ENCODE measurements around the gene EXOC4.

Gene EXOC4

GRCh38 chr7:133583545-133584171 is 330.8 kb downstream of the EXOC4 start:
- no peaks in the 10 kb centered on the region for H3K4me1 ChIP-seq (ENCODE audit: insufficient read depth, low read length, severe bottlenecking)
- no peak overlapping the region for H3K9ac ChIP-seq (ENCODE audit: low read length)
- H2AFZ ChIP-seq (ENCODE audit: low read length), result no peak overlapping the region
- H3K27ac ChIP-seq (ENCODE audit: low read depth, low read length, poor library complexity, severe bottlenecking), result no peak overlapping the region
- H3F3A ChIP-seq (ENCODE audit: insufficient read depth, low read length), result no peaks in the 10 kb centered on the region
- TF ChIP-seq EZH2 (IDR thresholded peaks at IDR 0.05; ENCODE audit: borderline replicate concordance, low read length), result no peak
- TF ChIP-seq, protein P1, sequence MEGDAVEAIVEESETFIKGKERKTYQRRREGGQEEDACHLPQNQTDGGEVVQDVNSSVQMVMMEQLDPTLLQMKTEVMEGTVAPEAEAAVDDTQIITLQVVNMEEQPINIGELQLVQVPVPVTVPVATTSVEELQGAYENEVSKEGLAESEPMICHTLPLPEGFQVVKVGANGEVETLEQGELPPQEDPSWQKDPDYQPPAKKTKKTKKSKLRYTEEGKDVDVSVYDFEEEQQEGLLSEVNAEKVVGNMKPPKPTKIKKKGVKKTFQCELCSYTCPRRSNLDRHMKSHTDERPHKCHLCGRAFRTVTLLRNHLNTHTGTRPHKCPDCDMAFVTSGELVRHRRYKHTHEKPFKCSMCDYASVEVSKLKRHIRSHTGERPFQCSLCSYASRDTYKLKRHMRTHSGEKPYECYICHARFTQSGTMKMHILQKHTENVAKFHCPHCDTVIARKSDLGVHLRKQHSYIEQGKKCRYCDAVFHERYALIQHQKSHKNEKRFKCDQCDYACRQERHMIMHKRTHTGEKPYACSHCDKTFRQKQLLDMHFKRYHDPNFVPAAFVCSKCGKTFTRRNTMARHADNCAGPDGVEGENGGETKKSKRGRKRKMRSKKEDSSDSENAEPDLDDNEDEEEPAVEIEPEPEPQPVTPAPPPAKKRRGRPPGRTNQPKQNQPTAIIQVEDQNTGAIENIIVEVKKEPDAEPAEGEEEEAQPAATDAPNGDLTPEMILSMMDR (IDR thresholded peaks at IDR 0.05; ENCODE audit: low read length), result no peak
- H3K4me3 ChIP-seq (ENCODE audit: low read depth, low read length, poor library complexity, severe bottlenecking), result no peak overlapping the region
- no peaks in the 10 kb centered on the region for H3K79me2 ChIP-seq (ENCODE audit: insufficient read depth, low read length)
- H3K9me3 ChIP-seq (ENCODE audit: low read length), result no peaks in the 10 kb centered on the region
- H3K36me3 ChIP-seq (ENCODE audit: insufficient read depth, low read length), result no peaks in the 10 kb centered on the region
- no peaks in the 10 kb centered on the region for H3K9me2 ChIP-seq (ENCODE audit: low read depth, low read length)
- no peaks in the 10 kb centered on the region for H4K20me1 ChIP-seq (ENCODE audit: insufficient read depth, low read length)
- H3K27me3 ChIP-seq (ENCODE audit: insufficient read depth, low read length), result no peaks in the 10 kb centered on the region
- H3K4me2 ChIP-seq (ENCODE audit: low read length), result no peak overlapping the region

DNA sequence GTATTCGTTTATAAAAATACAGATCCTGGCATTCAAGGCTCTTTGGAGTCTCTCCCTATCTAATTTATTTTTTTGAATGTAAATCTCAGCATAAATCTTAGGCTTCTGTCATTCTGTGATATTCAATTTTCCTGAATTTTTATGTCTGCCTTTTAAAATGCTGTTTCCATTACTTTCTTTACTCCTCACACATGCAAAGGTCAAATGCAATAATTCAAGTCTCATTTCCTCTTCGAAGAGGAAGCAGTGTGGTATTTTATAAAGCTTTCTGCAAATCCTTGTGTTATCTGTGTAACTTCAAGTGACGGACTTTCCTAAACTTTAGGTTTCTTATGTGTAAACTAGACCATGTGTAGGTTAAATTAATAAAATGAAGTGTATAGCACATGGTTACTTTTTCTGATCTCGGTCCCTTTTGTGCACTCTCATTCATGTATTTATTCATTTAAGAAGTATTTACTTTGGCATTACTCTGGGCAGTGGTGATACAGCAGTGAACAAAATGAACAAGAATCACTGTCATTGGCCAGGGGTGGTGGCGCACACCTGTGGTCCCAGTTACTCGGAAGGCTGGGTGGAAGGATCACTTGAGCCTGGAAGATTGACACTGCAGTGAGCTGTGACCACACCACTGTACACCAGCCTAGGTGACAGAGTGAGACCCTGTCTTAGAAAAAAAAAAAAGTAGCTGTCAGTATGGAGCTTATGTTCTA is 332.2 kb downstream of the EXOC4 start:
- no peaks in the 10 kb centered on the region for H4K20me1 ChIP-seq (ENCODE audit: insufficient read depth, low read length)
- no peak overlapping the region for H2AFZ ChIP-seq (ENCODE audit: low read length)
- no peaks in the 10 kb centered on the region for H3K4me1 ChIP-seq (ENCODE audit: insufficient read depth, low read length, severe bottlenecking)
- no peak overlapping the region for H3K27ac ChIP-seq (ENCODE audit: low read depth, low read length, poor library complexity, severe bottlenecking)
- no peaks in the 10 kb centered on the region for H3K79me2 ChIP-seq (ENCODE audit: insufficient read depth, low read length)
- no peak overlapping the region for H3K4me2 ChIP-seq (ENCODE audit: low read length)
- H3K4me3 ChIP-seq (ENCODE audit: low read depth, low read length, poor library complexity, severe bottlenecking), result no peak overlapping the region
- no peaks in the 10 kb centered on the region for H3K27me3 ChIP-seq (ENCODE audit: insufficient read depth, low read length)
- no peaks in the 10 kb centered on the region for H3K9me2 ChIP-seq (ENCODE audit: low read depth, low read length)
- no peaks in the 10 kb centered on the region for H3K9me3 ChIP-seq (ENCODE audit: low read length)
- H3K36me3 ChIP-seq (ENCODE audit: insufficient read depth, low read length), result no peaks in the 10 kb centered on the region
- H3K9ac ChIP-seq (ENCODE audit: low read length), result no peak overlapping the region
- no peaks in the 10 kb centered on the region for H3F3A ChIP-seq (ENCODE audit: insufficient read depth, low read length)
- TF ChIP-seq, protein P1 (IDR thresholded peaks at IDR 0.05; ENCODE audit: low read length), result no peak
- TF ChIP-seq EZH2 (IDR thresholded peaks at IDR 0.05; ENCODE audit: borderline replicate concordance, low read length), result no peak

DNA sequence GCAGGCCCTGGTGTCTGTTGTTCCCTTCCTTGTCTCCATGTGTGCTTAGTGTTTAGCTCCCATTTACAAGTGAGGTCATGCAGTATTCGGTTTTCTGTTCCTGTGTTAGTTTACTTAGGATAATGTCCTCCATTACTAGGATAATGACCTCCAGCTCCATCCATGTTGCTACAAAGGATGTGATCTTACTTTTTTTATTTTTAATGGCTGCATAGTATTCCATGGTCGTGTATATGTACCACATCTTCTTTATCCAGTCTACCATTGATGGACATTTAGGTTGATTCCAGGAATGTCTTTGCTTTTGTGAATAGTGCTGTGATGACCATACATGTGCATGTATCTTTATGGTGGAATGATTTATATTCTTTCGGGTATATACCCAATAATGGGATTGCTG is 333.4 kb downstream of the EXOC4 start:
- TF ChIP-seq, protein P1 (IDR thresholded peaks at IDR 0.05; ENCODE audit: low read length), result no peak
- TF ChIP-seq EZH2 (IDR thresholded peaks at IDR 0.05; ENCODE audit: borderline replicate concordance, low read length), result no peak
- Histone ChIP-seq H3K27me3 (ENCODE audit: insufficient read depth, low read length) (no peaks in the 10 kb centered on the region), H3K9ac (ENCODE audit: low read length) (no peak overlapping the region), H3K9me2 (ENCODE audit: low read depth, low read length) (no peaks in the 10 kb centered on the region), H3K4me1 (ENCODE audit: insufficient read depth, low read length, severe bottlenecking) (no peaks in the 10 kb centered on the region), H4K20me1 (ENCODE audit: insufficient read depth, low read length) (no peaks in the 10 kb centered on the region), H2AFZ (ENCODE audit: low read length) (no peak overlapping the region), H3K4me2 (ENCODE audit: low read length) (no peak overlapping the region), H3K4me3 (ENCODE audit: low read depth, low read length, poor library complexity, severe bottlenecking) (no peak overlapping the region), H3K27ac (ENCODE audit: low read depth, low read length, poor library complexity, severe bottlenecking) (no peak overlapping the region), H3K79me2 (ENCODE audit: insufficient read depth, low read length) (no peaks in the 10 kb centered on the region), H3K36me3 (ENCODE audit: insufficient read depth, low read length) (no peaks in the 10 kb centered on the region), H3F3A (ENCODE audit: insufficient read depth, low read length) (no peaks in the 10 kb centered on the region), H3K9me3 (ENCODE audit: low read length) (no peaks in the 10 kb centered on the region)

All from OCI-LY1 (cell line).